ENCODE data around the gene GRK4. TPM values are rescaled to one million over a fixed set of nuclear protein-coding genes. Genes with fewer than 3 reads are reported as not detected.

The GRK4 gene
- total RNA-seq, 4 donors from 2014 or later: 0.95 to 17.3 (median 1.5) TPM

GRCh38 chr4:3029464-3029863 lies 66.1 kb downstream of the GRK4 start:
- Histone ChIP-seq H3K36me3 (no peaks in the 10 kb centered on the region), H3K27me3 (no peaks in the 10 kb centered on the region), H3K9me3 (no peaks in the 10 kb centered on the region), H3K4me1 (no peaks in the 10 kb centered on the region), H3K4me3 (no peak overlapping the region), H3K27ac (no peak overlapping the region)
- no peak for TF ChIP-seq CTCF (IDR thresholded peaks at IDR 0.05)
- TF ChIP-seq POLR2A (IDR thresholded peaks at IDR 0.05): no peak
- no peak for DNase-seq

DNA sequence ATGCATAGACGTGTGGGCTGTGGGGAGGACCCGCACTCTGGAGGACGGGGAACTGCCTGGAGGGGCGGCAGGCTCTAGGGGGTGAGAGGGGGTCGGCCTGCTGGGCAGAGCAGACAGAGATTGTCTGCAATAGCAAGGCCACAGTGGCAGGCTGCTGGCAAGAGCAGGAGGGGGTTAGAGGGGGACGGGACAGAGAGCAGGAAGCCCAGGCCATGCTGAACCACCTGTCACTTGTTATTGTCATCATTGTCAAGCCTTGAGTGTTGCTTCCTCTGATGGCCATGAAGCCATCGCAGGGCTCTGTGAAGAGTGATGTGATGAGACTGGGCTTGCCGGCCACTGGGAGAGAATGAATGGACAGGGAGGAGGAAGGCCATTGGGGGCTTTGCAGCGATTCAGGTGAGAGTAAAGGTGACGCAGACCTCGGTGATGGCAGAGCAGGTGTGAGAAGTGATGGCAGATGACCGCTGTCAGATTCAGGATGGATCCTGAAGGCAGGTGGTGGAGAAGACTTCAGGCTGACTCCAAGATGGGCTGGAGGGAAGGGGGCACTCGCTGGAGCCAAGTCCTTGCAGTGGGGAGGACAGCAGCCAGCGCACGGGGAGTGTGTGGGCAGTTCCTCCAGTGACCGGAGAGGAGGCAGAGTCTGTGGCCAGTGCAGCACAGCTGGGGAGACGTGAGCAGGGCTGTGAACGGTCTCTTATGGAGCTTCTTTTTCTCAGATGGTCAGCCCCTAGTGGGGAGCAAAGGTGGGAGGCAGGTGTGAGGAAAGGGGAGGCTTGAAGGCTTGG lies 67.4 kb downstream of the GRK4 start:
- no peak overlapping the region for H3K27ac ChIP-seq
- H3K36me3 ChIP-seq: no peaks in the 10 kb centered on the region
- H3K4me1 ChIP-seq: no peaks in the 10 kb centered on the region
- no peak for DNase-seq
- no peak for TF ChIP-seq POLR2A (IDR thresholded peaks at IDR 0.05)
- no peak for TF ChIP-seq CTCF (IDR thresholded peaks at IDR 0.05)
- H3K9me3 ChIP-seq: no peaks in the 10 kb centered on the region
- no peak overlapping the region for H3K4me3 ChIP-seq
- no peaks in the 10 kb centered on the region for H3K27me3 ChIP-seq

- no peak for DNase-seq
- no peak overlapping the region for H3K27ac ChIP-seq
- no peaks in the 10 kb centered on the region for H3K36me3 ChIP-seq
- no peak overlapping the region for H3K4me3 ChIP-seq
- TF ChIP-seq POLR2A (IDR thresholded peaks at IDR 0.05) (no peak), CTCF (IDR thresholded peaks at IDR 0.05) (no peak)
- no peaks in the 10 kb centered on the region for H3K4me1 ChIP-seq
- no peaks in the 10 kb centered on the region for H3K9me3 ChIP-seq
- H3K27me3 ChIP-seq: no peaks in the 10 kb centered on the region
Measured at GRCh38 chr4:3031357-3032082, 68.1 kb downstream of the GRK4 start.

- DNase-seq: no peak
- H3K4me1 ChIP-seq: peaks cover 0 to 17% (median 3%) of the 10 kb centered on the region in 4 donors
Measured at GRCh38 chr4:3034231-3034630, 70.9 kb downstream of the GRK4 start.

GRCh38 chr4:3035249-3035648 lies 71.9 kb downstream of the GRK4 start:
- Histone ChIP-seq H3K9me3 (no peaks in the 10 kb centered on the region), H3K4me1 (peaks cover 0 to 17% (median 3%) of the 10 kb centered on the region in 4 donors), H3K27ac (no peak overlapping the region), H3K27me3 (no peaks in the 10 kb centered on the region), H3K36me3 (no peaks in the 10 kb centered on the region), H3K4me3 (no peak overlapping the region)
- DNase-seq: no peak
- TF ChIP-seq CTCF (IDR thresholded peaks at IDR 0.05): no peak

More at GRCh38 chr4:3034231-3034630, 70.9 kb downstream of the GRK4 start:
- Histone ChIP-seq H3K4me3 (no peak overlapping the region), H3K27me3 (no peaks in the 10 kb centered on the region), H3K9me3 (no peaks in the 10 kb centered on the region), H3K27ac (no peak overlapping the region), H3K36me3 (no peaks in the 10 kb centered on the region)
- TF ChIP-seq POLR2A (IDR thresholded peaks at IDR 0.05) (no peak), CTCF (IDR thresholded peaks at IDR 0.05) (no peak)
